ENCODE measurements around the gene ATF6. TPM values are rescaled to one million over a fixed set of nuclear protein-coding genes. Genes with fewer than 3 reads are reported as not detected.
A peak's percentile ranks its signal among the peaks of the same experiment; 100 is the strongest.

The ATF6 gene
- total and polyA plus RNA-seq, 4 experiments from 2014 or later: 14.3 to 22.7 (median 22.3) TPM

DNA sequence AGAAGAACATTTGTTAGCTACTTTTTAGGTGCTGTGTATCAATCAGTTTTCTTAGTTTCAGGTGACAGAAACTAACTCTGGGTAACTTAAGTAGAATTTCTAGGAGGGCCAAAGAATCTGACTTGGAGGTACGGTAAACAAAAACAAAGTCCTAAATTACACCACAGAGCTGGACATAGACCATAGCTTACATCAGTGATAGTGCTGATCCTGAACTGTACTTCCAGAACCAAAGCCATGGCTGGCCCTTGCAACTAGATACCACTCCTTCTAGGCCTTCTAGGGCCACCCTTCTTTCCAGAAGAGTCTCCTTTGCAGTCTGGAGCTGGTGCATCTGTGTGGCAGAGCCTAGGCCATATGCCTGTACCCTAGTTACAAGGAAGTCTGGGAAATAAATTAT lies 163.0 kb downstream of the ATF6 start:
- Mint-ChIP-seq H3K27me3 (no peaks in the 10 kb centered on the region), H3K4me1 (peaks cover 15 to 36% (median 17%) of the 10 kb centered on the region in 4 donors), H3K9me3 (no peaks in the 10 kb centered on the region), H3K27ac (peak overlapping the region in 1 of 7 donors; percentile 13), H3K36me3 (peaks cover 9 to 11% of the 10 kb centered on the region in 2 donors), H3K4me3 (no peak overlapping the region)
- H3K9me3 ChIP-seq (ENCODE audit: control insufficient read depth in 1 of 2, low read length in 2 of 2): no peaks in the 10 kb centered on the region
- DNase-seq: no peak
- H3K4me3 ChIP-seq (ENCODE audit: low read length in 2 of 2): no peak overlapping the region
- ChIA-PET CTCF (ENCODE audit: partially characterized antibody) (interaction anchor here (1.1 kb wide), 1 partner anchor 24 kb away, joined by 3 read pairs; no protein-coding TSS in a partner anchor), POLR2A (ENCODE audit: partially characterized antibody) (interaction anchor here (0.6 kb wide), 1 partner anchor 10 kb away, joined by 5 read pairs; no protein-coding TSS in a partner anchor)
- intact Hi-C loops (cut with micrococcal nuclease): no loop called here
- no peak overlapping the region for H3K27ac ChIP-seq (ENCODE audit: low read depth, low read length)
- peaks cover 17% of the 10 kb centered on the region for H3K4me1 ChIP-seq (ENCODE audit: insufficient read depth, low read length)
- H3K36me3 ChIP-seq (ENCODE audit: insufficient read depth, low read length): no peaks in the 10 kb centered on the region
- no peaks in the 10 kb centered on the region for H3K27me3 ChIP-seq (ENCODE audit: insufficient read depth, low read length)

DNA sequence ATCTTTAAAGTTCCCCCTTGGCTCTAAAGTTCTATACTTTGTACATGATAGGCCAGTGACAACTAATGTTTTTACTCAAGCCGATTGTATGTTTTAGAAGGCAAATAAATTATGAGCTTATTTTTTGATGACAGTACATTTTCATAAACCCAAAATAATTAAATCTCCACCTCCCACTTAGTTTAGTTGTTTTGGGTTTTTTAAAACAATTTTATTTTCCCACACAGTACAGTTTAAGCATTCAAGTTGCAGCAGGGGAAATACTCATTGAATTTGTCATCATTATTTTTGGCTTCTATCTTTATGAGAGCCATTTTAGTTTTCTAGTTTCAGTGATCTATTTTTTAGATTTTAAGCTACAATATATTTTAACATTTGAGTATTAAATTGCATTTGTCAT lies 163.9 kb downstream of the ATF6 start:
- ChIA-PET CTCF (ENCODE audit: partially characterized antibody) (interaction anchor here (1.0 kb wide), 1 partner anchor 15 kb away, joined by 3 read pairs; no protein-coding TSS in a partner anchor), POLR2A (ENCODE audit: partially characterized antibody) (no interaction called here)
- no peaks in the 10 kb centered on the region for H3K27me3 ChIP-seq (ENCODE audit: insufficient read depth, low read length)
- no peaks in the 10 kb centered on the region for H3K9me3 Mint-ChIP-seq
- DNase-seq: no peak
- no peak overlapping the region for H3K27ac ChIP-seq (ENCODE audit: low read depth, low read length)
- H3K27me3 Mint-ChIP-seq: no peaks in the 10 kb centered on the region
- peaks cover 9 to 11% of the 10 kb centered on the region in 2 donors for H3K36me3 Mint-ChIP-seq
- H3K4me3 ChIP-seq (ENCODE audit: low read length in 2 of 2): no peak overlapping the region
- H3K9me3 ChIP-seq (ENCODE audit: control insufficient read depth in 1 of 2, low read length in 2 of 2): no peaks in the 10 kb centered on the region
- intact Hi-C loops (cut with micrococcal nuclease): no loop called here
- no peaks in the 10 kb centered on the region for H3K36me3 ChIP-seq (ENCODE audit: insufficient read depth, low read length)
- H3K4me3 Mint-ChIP-seq: no peak overlapping the region
- H3K4me1 ChIP-seq (ENCODE audit: insufficient read depth, low read length): peaks cover 26% of the 10 kb centered on the region
- peak overlapping the region in 2 of 7 donors; percentile 23 to 52 for H3K27ac Mint-ChIP-seq
- peaks cover 24 to 45% (median 26%) of the 10 kb centered on the region in 4 donors for H3K4me1 Mint-ChIP-seq

DNA sequence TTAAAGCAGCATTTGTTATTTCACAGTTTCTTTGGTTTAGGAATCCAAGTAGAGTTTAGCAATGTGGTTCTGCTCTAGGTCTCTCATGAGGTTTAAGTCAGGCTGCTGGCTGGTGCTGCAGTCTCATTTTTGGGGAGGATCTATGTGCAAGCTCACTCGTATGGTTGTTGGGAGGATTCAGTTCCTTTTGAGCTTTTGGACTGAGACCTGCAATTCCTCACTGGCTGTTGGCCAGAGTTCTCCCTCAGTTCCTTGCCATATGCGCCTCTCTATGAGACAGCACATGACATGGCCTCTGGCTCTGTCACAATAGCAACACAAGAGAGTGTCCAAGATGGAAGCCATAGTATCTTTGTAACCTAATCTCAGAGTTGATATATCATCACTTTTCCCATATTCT lies 166.5 kb downstream of the ATF6 start:
- no peaks in the 10 kb centered on the region for H3K27me3 Mint-ChIP-seq
- CTCF ChIA-PET (ENCODE audit: partially characterized antibody): interaction anchor here (1.0 kb wide), 1 partner anchor 28 kb away, joined by 3 read pairs; no protein-coding TSS in a partner anchor

DNA sequence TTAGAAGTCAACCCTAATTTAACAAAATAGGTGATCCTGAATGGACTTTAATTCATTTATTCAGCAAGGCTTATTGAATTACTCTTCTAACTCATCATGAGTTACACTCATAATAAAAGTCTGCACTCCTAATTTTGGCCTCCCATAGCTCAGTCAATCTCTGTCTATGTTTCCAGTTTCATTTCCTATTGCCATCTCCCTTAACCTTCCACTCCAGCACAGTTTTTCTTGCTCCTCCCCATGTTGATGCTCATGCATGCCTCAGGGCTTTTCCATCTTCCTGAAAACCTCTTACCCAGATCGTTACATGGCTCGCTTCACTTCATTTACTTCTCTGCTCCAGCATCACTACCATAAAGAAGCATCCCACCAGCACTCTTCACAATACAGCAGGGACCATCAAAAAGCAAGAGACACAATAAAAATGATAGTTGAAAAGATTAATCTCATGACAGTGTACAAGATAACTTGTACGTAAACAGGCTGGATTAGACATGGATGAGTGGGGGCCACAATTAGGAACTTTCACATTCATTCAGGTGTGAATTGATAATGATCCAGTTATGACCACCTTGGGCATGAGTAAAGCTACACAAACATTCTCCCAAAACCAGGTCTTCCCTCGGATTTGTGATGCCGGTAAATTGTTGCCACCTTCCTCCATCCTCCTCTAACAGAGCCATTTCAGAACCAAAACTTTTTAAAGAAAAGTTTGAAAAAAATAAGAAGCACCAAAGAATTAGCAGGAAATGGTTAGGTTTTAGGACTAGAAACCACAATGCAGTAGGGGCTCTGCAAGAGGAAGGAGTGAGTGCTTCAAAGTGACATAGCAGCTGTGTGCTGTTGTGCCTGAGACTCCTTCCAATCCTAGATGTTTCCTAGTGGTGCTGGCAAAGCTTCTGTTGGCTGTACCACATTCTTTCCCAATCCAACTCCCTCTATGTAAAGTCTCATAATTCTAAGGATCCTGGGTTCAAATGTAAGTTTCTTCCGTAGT lies 167.8 kb downstream of the ATF6 start:
- no peaks in the 10 kb centered on the region for H3K36me3 ChIP-seq (ENCODE audit: insufficient read depth, low read length)
- H3K4me1 ChIP-seq (ENCODE audit: insufficient read depth, low read length): peaks cover 37% of the 10 kb centered on the region
- CTCF ChIA-PET (ENCODE audit: partially characterized antibody): interaction anchor here (1.0 to 1.9 kb wide), 2 partner anchors 28 to 34 kb away, joined by 3 to 8 read pairs; no protein-coding TSS in a partner anchor
- Mint-ChIP-seq H3K36me3 (peaks cover 5 to 12% of the 10 kb centered on the region in 2 donors), H3K4me3 (peak overlapping the region; percentile 11 to 85 (median 64)), H3K27me3 (no peaks in the 10 kb centered on the region), H3K27ac (peak overlapping the region; percentile 66 to 90 (median 80)), H3K9me3 (no peaks in the 10 kb centered on the region), H3K4me1 (peaks cover 36 to 61% (median 40%) of the 10 kb centered on the region in 4 donors)
- peak; percentile 40 to 49 (median 47) for DNase-seq
- peak overlapping the region; percentile 15 for H3K27ac ChIP-seq (ENCODE audit: low read depth, low read length)
- H3K9me3 ChIP-seq (ENCODE audit: control insufficient read depth in 1 of 2, low read length in 2 of 2): no peaks in the 10 kb centered on the region
- no peaks in the 10 kb centered on the region for H3K27me3 ChIP-seq (ENCODE audit: insufficient read depth, low read length)
- peak overlapping the region in 1 of 2 donors; percentile 38 for H3K4me3 ChIP-seq (ENCODE audit: low read length in 2 of 2)
- POLR2A ChIA-PET (ENCODE audit: partially characterized antibody): interaction anchor here (1.0 to 3.0 kb wide), 3 partner anchors 11 to 15 kb away, joined by 3 to 15 read pairs (median 4); no protein-coding TSS in a partner anchor
- intact Hi-C loops (cut with micrococcal nuclease): no loop called here

More for the DNA sequence above, 166.5 kb downstream of the ATF6 start:
- DNase-seq: no peak
- no peaks in the 10 kb centered on the region for H3K36me3 ChIP-seq (ENCODE audit: insufficient read depth, low read length)
- peaks cover 38 to 63% (median 40%) of the 10 kb centered on the region in 4 donors for H3K4me1 Mint-ChIP-seq
- H3K27ac ChIP-seq (ENCODE audit: low read depth, low read length): no peak overlapping the region
- H3K27me3 ChIP-seq (ENCODE audit: insufficient read depth, low read length): no peaks in the 10 kb centered on the region
- no peaks in the 10 kb centered on the region for H3K9me3 ChIP-seq (ENCODE audit: control insufficient read depth in 1 of 2, low read length in 2 of 2)
- POLR2A ChIA-PET (ENCODE audit: partially characterized antibody): interaction anchor here (3.0 kb wide), 1 partner anchor 14 kb away, joined by 15 read pairs; no protein-coding TSS in a partner anchor
- no peak overlapping the region for H3K4me3 Mint-ChIP-seq
- intact Hi-C loops (cut with micrococcal nuclease): no loop called here
- no peaks in the 10 kb centered on the region for H3K9me3 Mint-ChIP-seq
- H3K4me3 ChIP-seq (ENCODE audit: low read length in 2 of 2): no peak overlapping the region
- H3K27ac Mint-ChIP-seq: peak overlapping the region in 5 of 7 donors; percentile 11 to 89 (median 70)
- H3K4me1 ChIP-seq (ENCODE audit: insufficient read depth, low read length): peaks cover 37% of the 10 kb centered on the region
- H3K36me3 Mint-ChIP-seq: peaks cover 5 to 12% of the 10 kb centered on the region in 2 donors

DNA sequence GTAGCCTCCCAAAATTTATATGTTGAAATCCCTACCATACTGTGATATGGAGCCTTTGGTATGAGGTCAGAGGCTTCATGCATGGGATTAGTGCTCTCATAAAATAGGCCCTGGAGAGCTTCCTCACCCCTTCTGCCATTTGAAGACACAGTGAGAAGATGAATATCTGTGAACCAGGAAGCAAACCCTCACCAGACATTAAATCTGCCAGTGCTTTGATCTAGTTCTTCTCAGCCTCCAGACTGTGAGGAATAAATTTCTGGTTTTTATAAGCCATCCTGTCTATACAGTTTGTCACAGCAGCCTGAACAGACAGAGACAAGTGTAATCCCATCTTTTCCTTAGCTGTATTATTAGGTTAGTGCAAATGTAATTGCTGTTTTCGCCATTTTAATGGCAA lies 169.1 kb downstream of the ATF6 start:
- H3K36me3 ChIP-seq (ENCODE audit: insufficient read depth, low read length): no peaks in the 10 kb centered on the region
- ChIA-PET POLR2A (ENCODE audit: partially characterized antibody) (interaction anchor here (0.8 kb wide), 1 partner anchor 18 kb away, joined by 3 read pairs; no protein-coding TSS in a partner anchor), CTCF (ENCODE audit: partially characterized antibody) (interaction anchor here (1.0 to 1.9 kb wide), 2 partner anchors 29 to 35 kb away, joined by 3 to 8 read pairs; no protein-coding TSS in a partner anchor)
- no peaks in the 10 kb centered on the region for H3K9me3 ChIP-seq (ENCODE audit: control insufficient read depth in 1 of 2, low read length in 2 of 2)
- Mint-ChIP-seq H3K36me3 (peaks cover 0 to 6% of the 10 kb centered on the region in 2 donors), H3K27ac (peak overlapping the region; percentile 11 to 85 (median 68)), H3K9me3 (no peaks in the 10 kb centered on the region), H3K27me3 (no peaks in the 10 kb centered on the region), H3K4me3 (peak overlapping the region in 6 of 8 donors; percentile 22 to 85 (median 53)), H3K4me1 (peaks cover 33 to 50% (median 38%) of the 10 kb centered on the region in 4 donors)
- peak in 1 of 5 donors; percentile 4 for DNase-seq
- no peak overlapping the region for H3K27ac ChIP-seq (ENCODE audit: low read depth, low read length)
- intact Hi-C loops (cut with micrococcal nuclease): no loop called here
- no peak overlapping the region for H3K4me3 ChIP-seq (ENCODE audit: low read length in 2 of 2)
- peaks cover 37% of the 10 kb centered on the region for H3K4me1 ChIP-seq (ENCODE audit: insufficient read depth, low read length)
- H3K27me3 ChIP-seq (ENCODE audit: insufficient read depth, low read length): no peaks in the 10 kb centered on the region

DNA sequence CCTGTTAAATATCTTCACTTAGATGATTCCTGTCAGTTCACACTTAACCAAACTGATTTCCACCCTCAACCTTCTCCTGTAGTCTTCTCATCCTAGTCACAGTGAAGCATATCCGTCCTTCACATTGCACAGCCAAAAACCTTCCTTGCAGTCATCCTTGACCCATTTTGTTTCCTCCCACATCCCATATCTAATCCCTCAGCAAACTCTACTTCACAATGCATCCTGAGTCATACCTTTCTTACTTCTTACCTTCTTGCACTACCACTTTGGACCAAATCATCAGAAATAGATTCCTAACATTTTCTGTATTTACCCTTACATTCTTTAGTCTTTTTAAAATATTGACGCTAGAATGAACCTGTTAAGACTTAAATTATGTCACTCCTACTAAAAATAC lies 170.7 kb downstream of the ATF6 start:
- Histone ChIP-seq H3K27ac (ENCODE audit: low read depth, low read length) (no peak overlapping the region), H3K9me3 (ENCODE audit: control insufficient read depth in 1 of 2, low read length in 2 of 2) (no peaks in the 10 kb centered on the region), H3K4me3 (ENCODE audit: low read length in 2 of 2) (no peak overlapping the region), H3K4me1 (ENCODE audit: insufficient read depth, low read length) (peaks cover 37% of the 10 kb centered on the region), H3K27me3 (ENCODE audit: insufficient read depth, low read length) (no peaks in the 10 kb centered on the region), H3K36me3 (ENCODE audit: insufficient read depth, low read length) (peaks cover 3% of the 10 kb centered on the region)
- no peak for DNase-seq
- H3K4me1 Mint-ChIP-seq: peaks cover 33 to 50% (median 38%) of the 10 kb centered on the region in 4 donors
- intact Hi-C loops (cut with micrococcal nuclease): no loop called here
- ChIA-PET CTCF (ENCODE audit: partially characterized antibody) (no interaction called here), POLR2A (ENCODE audit: partially characterized antibody) (no interaction called here)
- H3K27ac Mint-ChIP-seq: peak overlapping the region in 4 of 7 donors; percentile 17 to 91 (median 39)
- no peaks in the 10 kb centered on the region for H3K9me3 Mint-ChIP-seq
- H3K36me3 Mint-ChIP-seq: peaks cover 7 to 17% of the 10 kb centered on the region in 2 donors
- H3K27me3 Mint-ChIP-seq: no peaks in the 10 kb centered on the region
- peak overlapping the region in 1 of 8 donors; percentile 0 for H3K4me3 Mint-ChIP-seq

Data from CD4-positive, alpha-beta memory T cell (primary cell).